Kidney (tissue), 14 donors: ENCODE data around the gene BATF3. TPM values are rescaled to one million over a fixed set of nuclear protein-coding genes. Genes with fewer than 3 reads are reported as not detected.

Experiments used
- DNase-seq, 5 donors: peaks; one replicate each; pipeline ENCODE4 v3.0.0-alpha.2; 2013 to 2020
- FAIRE-seq: peaks from 2 replicates; lab custom pipeline; 2012; peaks lifted over from hg19 to GRCh38; lab: Jason Lieb, UNC
- H3K27ac ChIP-seq, 2 donors: one replicate each; pipeline ENCODE4 v1.7.0; 2013; ENCODE audit warnings: low read depth in 2 of 2, low read length in 2 of 2, inconsistent platforms in 1 of 2
- H3K27me3 ChIP-seq: one replicate; pipeline ENCODE4 v1.7.1; 2013; ENCODE audit warnings: low read length, inconsistent platforms; ENCODE audit not compliant: control insufficient read depth, insufficient read depth
- H3K36me3 ChIP-seq, 3 donors: one replicate each; pipeline versions ENCODE4 v1.7.0 to v1.7.1; 2013; ENCODE audit warnings: low read length in 3 of 3, control low read depth in 1 of 3, inconsistent platforms in 1 of 3; ENCODE audit not compliant: insufficient read depth in 3 of 3, control insufficient read depth in 2 of 3
- H3K4me1 ChIP-seq, 3 donors: one replicate each; pipeline versions ENCODE4 v1.7.0 to v1.7.1; 2013; ENCODE audit warnings: low read length in 3 of 3, inconsistent platforms in 1 of 3, low read depth in 1 of 3; ENCODE audit not compliant: control insufficient read depth in 2 of 3, insufficient read depth in 2 of 3
- H3K4me3 ChIP-seq, 3 donors: one replicate each; pipeline versions ENCODE4 v1.7.0 to v1.8.1; 2013; ENCODE audit warnings: low read length in 3 of 3, control low read depth in 1 of 3, inconsistent platforms in 1 of 3
- H3K9ac ChIP-seq, 3 donors: one replicate each; pipeline versions ENCODE4 v1.7.0 to v1.7.1; 2013; ENCODE audit warnings: low read length in 3 of 3, control low read depth in 1 of 3, inconsistent platforms in 1 of 3
- H3K9me3 ChIP-seq, 3 donors: one replicate each; pipeline versions ENCODE4 v1.7.0 to v1.7.1; 2013; ENCODE audit warnings: low read length in 3 of 3, control low read depth in 1 of 3, inconsistent platforms in 1 of 3; ENCODE audit not compliant: control insufficient read depth in 2 of 3, insufficient read depth in 1 of 3
- intact Hi-C: fragments of 100-400 bp; cut with DNase I; formaldehyde crosslinking; loops from one replicate; pipeline ENCODE4 v1.11.1; 2022
- polyA plus RNA-seq: library from polyadenylated mRNA; stranded (reverse); fragments of 350-450 nt; fragmentation: Illumina TruSeq; extraction: RNeasy Lipid Tissue Mini Kit (QIAGEN cat#74804); gene quantifications from one replicate; pipeline ENCODE4 v1.2.3, GENCODE V29; 2014; ENCODE audit warnings: low read depth, low replicate concordance; ENCODE audit not compliant: insufficient read depth
- total RNA-seq: library from RNA; stranded (reverse); fragmentation: NEBNext Ultra II Directional; extraction: Animal tissue kit (Norgen Biotek cat#: 25700); gene quantifications from one replicate; pipeline ENCODE4 v1.2.1, GENCODE V29; 2021
- TF ChIP-seq, protein P1 (sequence below): IDR thresholded peaks from 3 replicates; pipeline ENCODE4 v1.5.1; 2012; ENCODE audit warnings: mild to moderate bottlenecking, moderate library complexity, borderline replicate concordance; ENCODE audit not compliant: insufficient read depth; ENCODE audit errors: extremely low read depth
- donor health status: control.
- donor health status: control.
- donor health status: control.
- donor health status: control.
- donor health status: control.
- donor health status: DM: yes; HTN: yes; CAD: no.
- donor health status: Normal renal cell carcinoma (clear cell type).

Gene BATF3
- total and polyA plus RNA-seq, 2 donors from 2014 or later, result 3.3 to 6.5 TPM

GRCh38 chr1:212637902-212638301 is 61.7 kb downstream of the BATF3 start:
- DNase-seq, result no peak
- peak overlapping the region in 1 of 3 donors; percentile 12 for H3K9ac ChIP-seq
- TF ChIP-seq, protein P1, sequence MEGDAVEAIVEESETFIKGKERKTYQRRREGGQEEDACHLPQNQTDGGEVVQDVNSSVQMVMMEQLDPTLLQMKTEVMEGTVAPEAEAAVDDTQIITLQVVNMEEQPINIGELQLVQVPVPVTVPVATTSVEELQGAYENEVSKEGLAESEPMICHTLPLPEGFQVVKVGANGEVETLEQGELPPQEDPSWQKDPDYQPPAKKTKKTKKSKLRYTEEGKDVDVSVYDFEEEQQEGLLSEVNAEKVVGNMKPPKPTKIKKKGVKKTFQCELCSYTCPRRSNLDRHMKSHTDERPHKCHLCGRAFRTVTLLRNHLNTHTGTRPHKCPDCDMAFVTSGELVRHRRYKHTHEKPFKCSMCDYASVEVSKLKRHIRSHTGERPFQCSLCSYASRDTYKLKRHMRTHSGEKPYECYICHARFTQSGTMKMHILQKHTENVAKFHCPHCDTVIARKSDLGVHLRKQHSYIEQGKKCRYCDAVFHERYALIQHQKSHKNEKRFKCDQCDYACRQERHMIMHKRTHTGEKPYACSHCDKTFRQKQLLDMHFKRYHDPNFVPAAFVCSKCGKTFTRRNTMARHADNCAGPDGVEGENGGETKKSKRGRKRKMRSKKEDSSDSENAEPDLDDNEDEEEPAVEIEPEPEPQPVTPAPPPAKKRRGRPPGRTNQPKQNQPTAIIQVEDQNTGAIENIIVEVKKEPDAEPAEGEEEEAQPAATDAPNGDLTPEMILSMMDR, result no peak
- H3K27me3 ChIP-seq, result no peaks in the 10 kb centered on the region
- H3K36me3 ChIP-seq, result no peaks in the 10 kb centered on the region
- no peaks in the 10 kb centered on the region for H3K9me3 ChIP-seq
- H3K4me1 ChIP-seq, result no peaks in the 10 kb centered on the region
- H3K4me3 ChIP-seq, result peak overlapping the region in 2 of 3 donors; percentile 11 to 18
- peak overlapping the region; percentile 47 to 56 for H3K27ac ChIP-seq
- intact Hi-C loops, result no loop called here
- no peak for FAIRE-seq

Other genes with a start within 250 kb of the BATF3 start
- 12.8 TPM for gene ATF3, start 91.1 kb downstream of the BATF3 start, total RNA-seq
- gene ATF3, start 91.1 kb downstream of the BATF3 start, polyA plus RNA-seq, result 14.6 TPM
- 34.5 TPM for gene NSL1, start 91.9 kb upstream of the BATF3 start, total RNA-seq
- gene NSL1, start 91.9 kb upstream of the BATF3 start, polyA plus RNA-seq, result 19.5 TPM
- 18.6 TPM for gene TATDN3, start 92.1 kb upstream of the BATF3 start, total RNA-seq
- gene TATDN3, start 92.1 kb upstream of the BATF3 start, polyA plus RNA-seq, result 19.5 TPM
- 0.57 TPM for gene SPATA45, start 147.8 kb upstream of the BATF3 start, total RNA-seq
- gene SPATA45, start 147.8 kb upstream of the BATF3 start, polyA plus RNA-seq, result not detected
- gene FLVCR1, start 158.4 kb upstream of the BATF3 start, total RNA-seq, result 6.8 TPM
- 2.9 TPM for gene FLVCR1, start 158.4 kb upstream of the BATF3 start, polyA plus RNA-seq